A172 (cell line): ENCODE results near the gene ZDHHC24. TPM values are rescaled to one million over a fixed set of nuclear protein-coding genes. Genes with fewer than 3 reads are reported as not detected.
A peak's percentile ranks its signal among the peaks of the same experiment; 100 is the strongest.
"Not testable (repeated sequence)": the region's sequence is repeated elsewhere in the genome, so short reads cannot be mapped to it uniquely, and the experiment has no call there.

Experiments
- DNase-seq: peaks from one replicate; pipeline ENCODE4 v3.0.0-alpha.2; 2015; ENCODE audit warnings: low spot score
- total RNA-seq: library from RNA; depleted of rRNA; stranded (reverse); fragments of >200 nt; shearing (Covaris generic); gene quantifications from 2 replicates; pipeline ENCODE4 v1.2.3, GENCODE V29; 2014; rRNA removed

Gene ZDHHC24, protein sequence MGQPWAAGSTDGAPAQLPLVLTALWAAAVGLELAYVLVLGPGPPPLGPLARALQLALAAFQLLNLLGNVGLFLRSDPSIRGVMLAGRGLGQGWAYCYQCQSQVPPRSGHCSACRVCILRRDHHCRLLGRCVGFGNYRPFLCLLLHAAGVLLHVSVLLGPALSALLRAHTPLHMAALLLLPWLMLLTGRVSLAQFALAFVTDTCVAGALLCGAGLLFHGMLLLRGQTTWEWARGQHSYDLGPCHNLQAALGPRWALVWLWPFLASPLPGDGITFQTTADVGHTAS
- total RNA-seq = 17.4 and 21.5 TPM in 2 replicates

DNA sequence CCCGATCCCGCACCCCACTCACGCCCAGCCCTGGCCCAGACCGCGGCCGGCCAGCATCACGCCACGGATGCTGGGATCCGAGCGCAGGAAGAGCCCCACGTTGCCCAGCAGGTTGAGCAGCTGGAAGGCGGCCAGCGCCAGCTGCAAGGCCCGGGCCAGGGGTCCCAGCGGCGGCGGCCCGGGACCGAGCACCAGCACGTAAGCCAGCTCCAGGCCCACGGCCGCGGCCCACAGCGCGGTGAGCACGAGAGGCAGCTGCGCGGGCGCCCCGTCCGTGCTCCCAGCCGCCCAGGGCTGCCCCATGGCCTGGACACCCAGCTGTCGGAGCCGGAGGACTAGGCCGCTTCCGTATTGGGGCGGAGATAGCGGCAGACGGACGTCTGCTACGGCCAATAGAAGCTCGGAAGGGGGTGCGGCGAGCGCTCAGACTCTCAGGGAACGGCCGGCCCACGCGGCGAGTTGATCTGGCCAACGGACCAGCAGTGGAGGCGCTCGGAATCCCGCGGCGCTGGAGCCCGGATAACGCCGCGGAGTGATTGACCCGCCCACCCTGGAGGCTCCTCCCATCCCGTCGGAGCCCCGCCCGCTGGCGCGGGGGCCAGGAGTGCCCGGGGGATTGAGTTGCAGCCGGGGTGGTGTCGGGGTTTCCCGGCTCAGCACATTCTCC, at the start of gene ZDHHC24:
ZDHHC24 (minus strand) TSS at position 348 of the 667 bp plus-strand sequence; CDS start at position 303, 45 bp downstream.
- peak; percentile 91 for DNase-seq

DNA sequence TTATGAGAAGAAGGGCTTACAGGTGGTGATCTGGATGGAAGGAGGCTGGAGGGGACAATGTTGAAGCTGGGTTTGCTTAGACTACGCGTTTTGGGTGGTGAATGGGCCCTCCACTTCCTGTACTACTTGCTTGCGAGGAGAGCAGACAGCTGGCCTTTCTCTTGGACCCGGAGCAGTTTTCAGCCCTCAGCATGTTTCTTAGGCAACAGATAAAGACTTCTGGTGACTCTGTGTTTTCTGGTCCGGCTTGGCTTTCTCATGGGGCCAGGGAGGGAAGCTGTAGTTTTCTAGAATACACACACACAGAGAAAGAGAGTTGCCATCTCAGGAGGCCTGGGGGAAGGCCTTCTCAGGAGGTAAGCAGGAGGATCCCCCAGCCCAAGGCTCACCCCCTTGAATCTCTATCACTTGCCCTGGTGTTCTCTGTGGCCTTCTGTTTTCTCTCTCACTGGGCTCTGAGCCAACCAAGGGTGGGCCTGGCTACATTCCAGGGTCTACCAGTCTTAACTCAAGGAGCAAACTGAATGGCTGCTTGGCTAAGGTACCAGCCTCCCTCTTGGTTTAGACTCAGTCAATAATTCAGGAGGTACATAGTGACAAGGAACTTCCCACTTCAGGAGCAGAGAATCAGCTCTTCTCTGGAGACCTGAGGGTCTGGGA, 49.5 kb upstream of the ZDHHC24 start:
- DNase-seq = no peak

DNA sequence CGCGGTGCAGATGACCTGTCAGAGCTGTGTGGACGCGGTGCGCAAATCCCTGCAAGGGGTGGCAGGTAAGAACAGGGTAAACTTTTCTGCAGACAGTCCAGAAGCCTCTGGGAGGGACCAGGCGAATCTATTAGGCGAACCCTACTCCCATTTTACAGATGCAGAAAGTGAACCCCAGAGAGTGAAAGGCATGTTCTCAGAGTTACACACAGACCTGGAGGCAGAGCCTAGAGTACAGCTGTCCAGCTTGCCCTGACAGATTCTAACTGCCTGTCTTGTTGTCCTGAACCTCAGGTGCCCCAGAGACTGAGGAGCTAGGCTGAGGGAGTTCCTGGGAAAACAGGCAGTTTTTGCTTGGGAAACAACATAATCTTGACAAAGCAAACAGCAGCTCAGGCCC, 47.8 kb upstream of the ZDHHC24 start:
- DNase-seq = no peak

DNA sequence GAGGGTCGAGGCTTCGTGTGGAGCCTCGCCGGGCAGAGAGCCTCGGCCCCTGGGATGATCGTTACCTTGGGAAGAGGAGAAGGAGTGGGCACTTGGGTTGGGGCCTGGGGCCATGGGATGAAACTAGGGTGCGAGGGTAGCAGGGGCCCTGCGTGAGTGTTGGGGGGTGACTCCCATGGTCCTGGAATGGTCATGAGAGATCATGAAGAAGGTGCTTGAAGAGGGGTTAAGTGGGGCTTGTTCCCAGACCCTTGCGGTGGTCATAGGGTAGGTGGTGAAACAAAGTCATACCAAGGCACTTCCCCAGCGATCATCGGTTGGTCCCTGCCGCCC, 47.4 kb upstream of the ZDHHC24 start:
- no peak for DNase-seq

DNA sequence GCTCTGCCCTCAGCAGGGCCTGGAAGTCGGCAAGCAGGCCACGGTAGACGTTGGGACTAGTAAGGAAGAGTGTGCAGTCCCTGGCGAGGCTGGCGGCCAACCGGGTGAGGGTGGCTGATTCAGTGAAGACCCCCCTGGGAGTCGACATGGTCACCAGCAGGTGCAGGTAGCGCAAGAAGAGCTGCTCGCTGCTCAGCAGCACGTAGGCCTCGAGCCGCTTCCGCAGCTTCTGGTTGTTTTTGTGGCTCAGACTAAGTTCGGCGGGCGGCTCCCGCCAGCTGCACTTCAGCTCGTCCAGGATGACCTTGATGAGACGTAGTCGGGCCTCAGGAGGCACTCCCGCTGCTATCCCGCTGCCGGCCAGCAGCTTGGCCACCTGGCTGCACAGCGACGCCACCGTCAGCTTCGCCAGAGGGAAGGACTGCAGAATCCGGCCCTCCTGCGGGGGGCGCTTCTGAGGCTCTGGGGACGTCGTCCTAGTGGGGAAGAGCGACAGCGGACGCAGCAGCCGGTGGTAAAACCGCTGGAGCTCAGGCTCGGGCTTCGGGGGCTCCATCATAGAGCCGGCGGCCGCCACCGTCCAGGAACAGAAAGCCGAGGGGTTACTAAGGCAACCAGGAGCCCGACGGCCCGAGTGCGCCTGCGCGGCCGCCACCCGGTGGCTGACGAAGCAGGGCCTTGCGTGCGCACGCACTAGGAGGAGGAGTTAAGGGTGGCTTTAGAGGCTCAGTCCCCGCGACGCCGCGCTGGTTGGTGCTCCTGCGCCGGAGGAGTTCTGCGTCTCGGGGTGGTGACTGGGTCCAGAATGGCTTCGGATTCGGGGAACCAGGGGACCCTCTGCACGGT, 46.8 kb upstream of the ZDHHC24 start, which contains the start of the genes CCDC87 and CCS:
CCDC87 (minus strand) TSS at position 607 of the 846 bp plus-strand sequence; CDS start at position 559, 48 bp downstream.
CCS (plus strand) TSS at position 729 of the 846 bp plus-strand sequence; CDS start at position 806, 77 bp downstream.
- peak; percentile 89 for DNase-seq

DNA sequence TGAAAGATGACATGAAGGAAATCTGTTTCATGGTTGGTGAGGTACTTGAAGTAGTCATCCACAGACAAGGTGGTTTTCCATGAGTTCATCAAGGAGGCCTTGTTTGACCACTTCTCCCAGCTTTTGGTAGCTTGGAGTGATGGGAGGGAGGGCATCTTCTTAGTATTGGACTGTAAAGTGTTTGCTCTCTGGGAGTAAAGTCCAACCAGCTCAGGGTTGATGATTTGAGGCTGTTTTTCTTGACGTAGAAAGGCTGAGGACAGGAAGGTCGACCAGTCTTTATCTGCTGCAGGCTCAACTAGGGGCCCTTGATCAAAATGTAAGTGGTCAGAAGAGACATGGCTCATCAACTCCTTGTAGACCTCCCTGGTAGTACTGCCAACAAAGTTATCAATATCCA, 45.3 kb upstream of the ZDHHC24 start:
- no peak for DNase-seq

DNA sequence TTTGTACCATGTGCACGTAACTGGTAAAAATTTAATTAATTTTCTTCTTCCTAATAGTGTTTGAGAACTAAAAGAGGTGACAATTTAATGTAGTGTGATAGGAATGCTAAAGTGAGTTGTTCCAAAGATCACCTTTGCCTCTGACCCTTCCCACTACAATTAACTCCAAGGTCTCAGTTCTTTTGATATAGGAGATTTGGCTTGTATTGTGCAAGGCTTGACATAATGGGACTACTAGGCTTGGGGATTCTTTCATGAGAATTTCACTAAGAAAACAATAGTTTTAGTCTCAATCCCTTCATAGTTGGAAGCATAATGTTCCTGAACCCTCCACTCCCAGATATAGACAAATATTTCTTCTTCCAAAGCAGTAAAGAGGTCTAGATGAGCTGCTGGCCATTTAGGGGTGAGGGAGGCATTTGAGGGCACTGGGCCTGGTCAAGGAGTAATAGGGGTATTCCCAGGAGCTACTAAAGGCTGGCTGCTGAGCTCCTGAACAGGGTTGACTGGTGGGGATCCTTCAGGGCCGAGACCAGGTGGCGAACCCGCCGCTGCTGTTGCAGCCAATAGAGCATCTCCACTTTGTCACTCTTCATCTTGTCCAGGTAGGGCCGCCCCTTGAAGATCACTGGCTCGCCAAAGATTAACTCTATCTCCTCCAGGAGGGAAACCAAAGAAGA, 44.3 kb upstream of the ZDHHC24 start:
- no peak for DNase-seq

DNA sequence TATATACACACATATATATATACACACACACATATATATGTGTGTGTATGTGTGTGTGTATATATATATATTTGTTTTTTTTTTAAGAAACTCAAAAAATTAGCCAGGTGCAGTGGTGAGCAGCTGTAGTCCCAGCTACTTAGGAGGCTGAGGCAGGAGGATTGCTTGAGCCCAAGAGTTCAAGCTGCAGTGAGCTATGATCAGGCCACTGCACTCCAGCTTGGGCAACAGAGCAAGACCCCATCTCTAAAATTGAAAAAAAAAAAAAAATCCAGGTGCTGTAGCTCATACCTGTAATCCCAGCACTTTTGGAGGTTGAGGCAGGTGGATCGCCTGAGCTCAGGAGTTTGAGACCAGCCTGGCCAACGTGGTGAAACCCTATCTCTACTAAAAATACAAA, 43.5 kb upstream of the ZDHHC24 start:
- not testable (repeated sequence) for DNase-seq

DNA sequence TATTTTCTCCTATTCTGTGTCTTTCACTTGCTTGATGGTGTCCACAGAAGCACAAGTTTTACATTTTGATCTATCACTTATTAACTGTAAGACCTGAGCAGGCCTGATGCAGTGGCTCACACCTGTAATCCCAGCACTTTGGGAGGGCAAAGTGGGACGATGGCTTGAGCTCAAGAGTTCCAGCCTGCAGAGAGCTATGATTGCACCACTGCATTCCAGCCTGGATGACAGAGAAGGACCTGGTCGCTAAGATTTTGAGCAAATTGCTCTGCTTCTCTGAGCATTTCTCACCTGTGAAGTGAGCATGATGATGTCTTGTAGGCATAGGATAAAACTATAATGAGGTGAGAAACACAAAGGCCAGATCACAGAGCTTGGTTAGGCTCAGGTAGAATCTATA, 40.3 kb upstream of the ZDHHC24 start:
- no peak for DNase-seq

DNA sequence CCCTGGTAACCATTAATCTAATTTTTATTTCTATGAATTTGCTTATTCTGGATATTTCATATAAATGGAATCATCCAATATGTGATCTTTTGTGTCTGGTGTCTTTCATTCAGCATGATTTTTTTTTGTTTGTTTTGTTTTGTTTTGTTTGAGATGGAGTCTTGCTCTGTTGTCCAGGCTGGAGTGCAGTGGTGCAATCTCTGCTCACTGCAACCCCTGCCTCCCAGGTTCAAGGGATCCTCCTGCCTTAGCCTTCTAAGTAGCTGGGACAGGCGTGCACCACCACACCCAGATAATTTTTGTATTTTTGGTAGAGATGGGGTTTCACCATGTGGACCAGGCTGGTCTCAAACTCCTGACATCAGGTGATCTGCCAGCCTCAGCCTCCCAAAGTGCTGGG, 39.6 kb upstream of the ZDHHC24 start:
- not testable (repeated sequence) for DNase-seq

DNA sequence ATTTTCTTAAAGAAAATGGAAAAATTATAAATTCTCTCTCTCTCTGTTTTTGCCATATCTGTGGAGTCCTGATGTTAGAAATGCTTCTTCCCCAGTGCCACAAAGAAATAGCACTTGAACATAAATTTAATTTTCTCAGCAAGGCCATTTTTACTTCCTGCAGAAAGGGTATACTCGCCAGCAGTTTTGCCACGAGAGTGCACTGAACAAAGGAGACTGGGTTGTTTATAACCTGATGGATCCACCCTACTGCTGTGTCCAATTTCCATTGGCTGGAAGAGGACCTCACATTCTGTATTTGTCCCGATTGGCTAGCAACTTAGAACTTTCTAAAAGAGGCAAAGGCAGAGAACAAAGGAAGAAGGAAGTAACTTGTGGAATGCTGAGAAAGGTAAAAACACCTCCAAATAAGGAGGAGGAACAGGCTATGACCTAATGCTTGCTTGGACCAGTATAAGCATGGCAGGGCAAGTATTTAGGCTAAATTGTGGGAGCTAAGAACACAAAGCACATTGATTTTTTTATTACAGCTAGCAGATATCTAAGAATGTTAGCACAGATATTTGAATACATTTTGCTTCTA, 36.8 kb upstream of the ZDHHC24 start:
- DNase-seq = not testable (repeated sequence)

DNA sequence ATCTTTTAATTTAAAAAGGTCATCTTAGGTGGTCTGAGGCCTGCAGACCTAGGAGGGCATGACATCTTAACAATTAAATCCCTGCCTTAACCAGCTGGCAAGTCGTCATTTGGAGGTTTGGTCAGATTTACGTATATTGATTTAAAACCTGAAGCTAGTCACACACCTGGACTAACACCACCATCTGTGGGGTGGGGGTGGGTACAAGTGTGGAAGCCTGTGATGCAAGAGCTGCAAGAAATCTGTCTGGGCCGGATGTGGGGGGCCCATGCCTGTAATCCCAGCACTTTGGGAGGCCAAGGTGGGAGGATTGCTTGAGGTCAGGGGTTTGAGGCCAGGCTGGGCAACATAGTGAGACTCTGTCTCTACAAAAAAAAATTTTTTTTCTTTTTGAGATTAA, 35.4 kb upstream of the ZDHHC24 start:
- no peak for DNase-seq

DNA sequence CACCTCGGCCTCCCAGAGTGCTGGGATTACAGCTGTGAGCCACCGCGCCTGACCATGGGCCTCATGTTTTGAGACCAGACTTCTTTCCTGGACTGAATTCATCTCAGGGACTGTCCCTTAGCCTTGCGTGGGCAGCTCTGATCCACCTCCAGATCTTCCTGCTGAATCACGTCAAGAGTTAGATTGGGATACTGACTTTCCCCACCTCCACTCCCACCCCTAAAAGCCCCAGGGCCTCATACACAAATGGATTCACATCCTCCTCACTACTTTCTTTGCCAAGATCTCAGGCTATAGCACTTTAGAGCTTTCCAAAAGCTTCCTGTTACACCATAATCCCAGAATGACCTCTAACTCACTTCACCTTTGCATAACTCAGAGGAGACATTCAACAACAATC, 35.0 kb upstream of the ZDHHC24 start:
- DNase-seq = no peak

DNA sequence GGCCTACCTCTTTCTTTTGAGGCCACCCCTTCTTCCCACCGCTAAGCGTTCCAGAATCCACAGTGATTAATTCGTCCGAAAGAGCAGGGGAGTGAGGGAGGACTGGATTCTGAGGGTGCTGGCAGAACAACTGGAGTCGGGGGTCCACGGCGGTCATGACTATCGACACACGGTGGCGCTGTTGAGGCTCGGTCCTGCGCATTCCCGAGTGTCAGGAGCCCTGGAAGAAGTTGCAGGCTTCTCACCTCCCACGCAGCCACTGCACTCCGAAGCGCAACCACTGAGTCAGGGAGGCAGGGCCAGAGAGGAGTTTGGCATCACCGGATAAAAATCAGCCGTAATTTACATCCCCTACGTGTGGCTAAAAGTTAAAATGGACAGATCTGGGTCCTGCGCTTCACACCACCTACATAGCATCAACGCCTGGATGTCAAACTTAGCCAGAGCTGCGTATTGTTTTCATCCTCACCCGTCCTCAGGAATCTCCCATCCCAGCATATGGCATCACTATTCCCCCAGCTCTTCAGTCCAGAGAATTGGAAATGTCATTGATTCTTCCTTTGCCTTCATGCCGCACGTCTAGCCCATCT, 33.3 kb upstream of the ZDHHC24 start:
- DNase-seq = no peak

DNA sequence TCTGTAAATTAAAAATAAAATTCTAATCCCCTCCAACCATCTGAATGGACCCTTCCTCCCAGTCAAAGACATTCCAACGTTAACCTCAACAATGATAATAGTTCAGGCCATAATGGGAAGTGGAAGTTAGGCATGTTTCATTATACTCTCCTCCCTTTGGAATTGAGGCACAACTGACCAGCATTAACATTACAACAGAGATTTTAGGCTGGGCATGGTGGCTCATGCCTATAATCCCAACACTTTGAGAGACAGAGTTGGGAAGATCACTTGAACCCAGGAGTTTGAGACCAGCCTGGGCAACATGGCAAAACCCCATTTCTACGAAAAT, 25.0 kb upstream of the ZDHHC24 start:
- DNase-seq = no peak

DNA sequence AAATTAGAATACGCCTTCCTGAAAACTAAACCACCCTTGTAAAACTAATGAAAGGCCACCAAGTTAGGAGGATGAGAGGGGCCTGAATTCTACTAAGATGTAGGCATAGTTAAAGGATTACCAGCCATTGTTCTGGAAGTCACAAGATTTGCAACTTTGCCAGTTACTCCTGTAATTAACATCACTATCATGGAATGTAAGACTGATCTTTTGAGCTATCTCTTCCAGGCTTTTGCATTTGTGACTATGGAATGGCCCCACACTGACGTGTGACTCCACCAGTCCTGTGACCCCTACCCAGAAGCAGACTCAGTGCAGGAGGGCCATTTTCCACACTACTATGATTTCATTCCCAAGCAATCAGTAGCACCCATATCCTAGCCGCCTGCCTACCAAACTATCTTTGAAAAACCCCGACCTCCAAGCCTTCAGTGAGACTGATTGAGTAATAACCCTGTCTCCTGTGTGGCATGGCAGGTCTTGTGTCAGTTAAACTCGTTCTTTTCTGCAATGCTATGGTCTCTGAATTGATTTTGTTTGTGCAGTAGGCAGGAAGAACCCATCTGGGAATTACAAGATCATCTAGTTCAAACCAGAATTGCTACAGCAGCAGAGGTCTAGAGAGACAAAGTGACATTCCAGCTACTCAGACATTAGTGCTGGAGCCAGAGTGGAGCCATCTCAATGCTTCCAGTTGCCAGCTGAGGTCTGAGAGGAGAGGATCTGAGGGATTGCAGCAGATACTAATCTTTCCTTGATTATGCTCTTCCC, 24.4 kb upstream of the ZDHHC24 start:
- no peak for DNase-seq

DNA sequence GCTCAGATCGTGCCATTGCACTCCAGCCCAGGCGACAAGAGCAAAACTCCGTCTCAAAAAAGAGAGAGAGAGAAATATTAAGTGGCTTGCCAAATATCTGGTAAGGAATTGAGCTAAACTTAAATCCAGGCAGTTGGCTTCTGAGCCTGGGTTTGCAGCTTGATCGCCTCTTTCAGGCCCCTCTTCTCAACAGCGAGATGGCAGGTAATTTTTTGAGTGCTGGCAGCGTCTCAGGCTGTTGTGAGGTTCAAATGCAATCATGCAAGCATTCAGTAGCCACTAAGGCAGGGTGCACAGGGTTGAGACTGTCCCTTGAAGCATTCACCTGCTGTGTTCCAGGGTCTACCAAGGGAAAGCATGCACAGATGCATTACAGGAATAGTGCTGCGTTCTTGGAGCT, 23.2 kb upstream of the ZDHHC24 start:
- no peak for DNase-seq

DNA sequence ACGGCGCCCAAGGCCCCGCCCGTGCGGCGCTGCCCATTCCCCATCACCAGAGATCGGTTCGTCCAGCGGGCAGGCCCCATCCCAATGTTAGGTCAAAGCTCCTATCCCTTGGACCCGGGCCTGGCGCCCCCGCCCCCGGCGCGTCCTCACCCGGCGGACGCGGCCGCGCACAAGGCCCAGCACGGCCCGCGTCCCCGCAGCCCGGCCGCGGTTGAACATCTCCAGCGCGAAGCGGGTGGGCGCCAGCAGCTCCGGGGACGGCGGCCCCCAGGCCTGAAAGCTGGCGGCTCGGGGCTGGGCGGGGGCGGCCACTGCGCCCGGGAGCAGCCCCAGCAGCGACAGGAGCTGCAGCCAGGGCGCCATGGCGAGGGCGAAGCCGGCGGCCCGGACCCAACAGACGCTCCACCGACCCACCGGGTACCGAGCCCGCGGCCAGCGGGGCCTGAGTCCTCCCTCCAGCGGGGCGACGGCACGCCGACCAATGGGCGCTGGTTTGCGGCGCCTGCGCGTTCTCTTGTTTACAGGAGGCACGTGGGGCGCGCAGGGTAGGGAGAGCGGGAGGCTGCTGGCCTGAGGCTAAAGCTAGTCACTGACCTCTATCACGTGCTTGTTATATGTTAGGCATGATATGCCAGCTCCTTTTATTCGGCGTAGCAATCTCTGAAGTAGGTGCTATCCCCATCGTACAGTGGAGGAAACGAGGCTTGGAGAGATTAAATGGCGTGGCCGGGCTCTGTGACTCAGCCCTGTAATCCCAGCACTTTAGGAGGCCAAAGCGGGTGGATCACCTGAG, 22.5 kb upstream of the ZDHHC24 start, which contains the start of gene CTSF:
CTSF (minus strand) TSS at position 483 of the 793 bp plus-strand sequence; CDS start at position 363, 120 bp downstream.
- no peak for DNase-seq

DNA sequence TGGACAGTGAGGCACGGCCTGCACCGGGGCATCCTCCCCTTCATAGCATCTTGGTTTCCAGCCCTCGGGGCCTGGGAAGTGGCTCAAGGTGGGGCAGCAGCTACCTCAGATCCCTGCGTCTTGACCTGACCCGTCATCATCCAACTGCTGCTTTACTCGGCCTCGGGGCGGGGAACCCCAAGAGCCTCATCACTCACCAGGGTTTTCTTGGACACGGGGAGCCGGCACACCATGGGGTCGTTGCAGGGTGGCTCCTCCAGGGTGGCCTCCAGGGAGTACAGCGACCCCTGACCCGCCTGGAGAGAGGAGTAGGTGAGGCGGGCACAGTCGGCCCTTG, 21.9 kb upstream of the ZDHHC24 start:
- no peak for DNase-seq
